IMR-90 (cell line): ENCODE results near the gene NTSR1. TPM values are rescaled to one million over a fixed set of nuclear protein-coding genes. Genes with fewer than 3 reads are reported as not detected.

Experiments
- ATAC-seq: fragments of 200-7000 bp; cut with Tn5 transposase; 2 replicates; pipeline ENCODE4 v1.9.1; 2020; ENCODE audit warnings: low read depth, mild to moderate bottlenecking, moderate library complexity
- BruUV-seq: library from RNA; stranded (reverse); fragments of 400-500 nt; replicated peaks from 2 replicates; lab custom pipeline; 2021; lab: Mats Ljungman, UMichigan
- CTCF ChIA-PET: fragments of 300-600 bp; formaldehyde crosslinking; extraction: SDS; loops from one replicate; lab custom pipeline; 2021; ENCODE audit warnings: antibody characterized with exemption; lab: Yijun Ruan, JAX
- POLR2A ChIA-PET: fragments of 300-600 bp; sonication (Branson Sonifier 250); formaldehyde crosslinking; loops from one replicate; lab custom pipeline; 2022; ENCODE audit warnings: antibody characterized with exemption; ENCODE audit not compliant: unreplicated experiment; lab: Charles Lee
- DNase-seq: peaks from one replicate; pipeline ENCODE4 v3.0.0; 2013
- H2AFZ ChIP-seq: replicated peaks from 2 replicates; pipeline ENCODE3; 2013; ENCODE audit warnings: low read length, mild to moderate bottlenecking; ENCODE audit not compliant: poor library complexity
- H2AK5ac ChIP-seq: 2 replicates; pipeline ENCODE4 v1.6.1; 2013; ENCODE audit warnings: low read depth, low read length, inconsistent platforms
- H2AK9ac ChIP-seq: replicated peaks from 2 replicates; pipeline ENCODE3; 2013; ENCODE audit warnings: mild to moderate bottlenecking, low read depth, low read length, moderate library complexity; ENCODE audit not compliant: poor library complexity
- H2BK120ac ChIP-seq: 2 replicates; pipeline ENCODE4 v1.6.1; 2013; ENCODE audit warnings: low read depth, low read length, inconsistent platforms
- H2BK15ac ChIP-seq: 3 replicates; pipeline ENCODE4 v1.6.1; 2013; ENCODE audit warnings: low read depth, low read length, inconsistent platforms
- H2BK20ac ChIP-seq: 2 replicates; pipeline ENCODE4 v1.6.1; 2013; ENCODE audit warnings: low read depth, mild to moderate bottlenecking, inconsistent platforms, low read length, moderate library complexity
- H2BK5ac ChIP-seq: 2 replicates; pipeline ENCODE4 v1.6.1; 2013; ENCODE audit warnings: mild to moderate bottlenecking, low read depth, low read length, inconsistent platforms; ENCODE audit not compliant: poor library complexity, severe bottlenecking
- H3K14ac ChIP-seq: replicated peaks from 2 replicates; pipeline ENCODE4 v1.6.1; 2013; ENCODE audit warnings: low read depth, low read length, inconsistent platforms
- H3K18ac ChIP-seq: 2 replicates; pipeline ENCODE4 v1.6.1; 2013; ENCODE audit warnings: low read depth, low read length, control low read depth
- H3K23ac ChIP-seq: 2 replicates; pipeline ENCODE4 v1.6.1; 2013; ENCODE audit warnings: low read depth, low read length, inconsistent platforms
- H3K27ac ChIP-seq: 2 replicates; pipeline ENCODE4 v1.5.1; 2013; ENCODE audit warnings: mild to moderate bottlenecking, control low read depth, low read length; ENCODE audit not compliant: insufficient read depth
- H3K27me3 ChIP-seq: 2 replicates; pipeline ENCODE4 v1.6.1; 2013; ENCODE audit warnings: low read length; ENCODE audit not compliant: control insufficient read depth, insufficient read depth
- H3K36me3 ChIP-seq: 2 replicates; pipeline ENCODE4 v1.6.1; 2013; ENCODE audit warnings: low read length, mixed read lengths; ENCODE audit not compliant: control insufficient read depth, insufficient read depth
- H3K4ac ChIP-seq: 2 replicates; pipeline ENCODE4 v1.6.1; 2013; ENCODE audit warnings: low read depth, low read length, inconsistent platforms
- H3K4me1 ChIP-seq: 2 replicates; pipeline ENCODE4 v1.6.1; 2013; ENCODE audit warnings: low read length, mixed read lengths; ENCODE audit not compliant: control insufficient read depth, insufficient read depth
- H3K4me2 ChIP-seq: 2 replicates; pipeline ENCODE4 v1.6.1; 2013; ENCODE audit warnings: low read depth, mild to moderate bottlenecking, control low read depth, low read length, moderate library complexity
- H3K4me3 ChIP-seq: 2 replicates; pipeline ENCODE4 v1.5.1; 2013; ENCODE audit warnings: low read depth, mild to moderate bottlenecking, control low read depth, low read length, moderate library complexity; ENCODE audit not compliant: insufficient read depth
- H3K56ac ChIP-seq: 2 replicates; pipeline ENCODE4 v1.6.1; 2013; ENCODE audit warnings: low read length, inconsistent platforms; ENCODE audit not compliant: insufficient read depth; ENCODE audit errors: extremely low read depth
- H3K79me1 ChIP-seq, 2 experiments: 2 replicates each; pipeline ENCODE4 v1.6.1; 2013; ENCODE audit warnings: low read length in 2 of 2, inconsistent platforms in 1 of 2, low read depth in 1 of 2
- H3K9ac ChIP-seq: 2 replicates; pipeline ENCODE4 v1.6.1; 2013; ENCODE audit warnings: low read depth, low read length, control low read depth
- H3K9me1 ChIP-seq: 2 replicates; pipeline ENCODE4 v1.6.1; 2013; ENCODE audit warnings: low read length, inconsistent platforms; ENCODE audit not compliant: insufficient read depth
- H3K9me3 ChIP-seq: 2 replicates; pipeline ENCODE4 v1.6.1; 2013; ENCODE audit warnings: low read length; ENCODE audit not compliant: control insufficient read depth, insufficient read depth
- H4K20me1 ChIP-seq: 2 replicates; pipeline ENCODE4 v1.6.1; 2013; ENCODE audit warnings: low read length, inconsistent platforms; ENCODE audit not compliant: insufficient read depth
- H4K5ac ChIP-seq: 2 replicates; pipeline ENCODE4 v1.6.1; 2013; ENCODE audit warnings: mild to moderate bottlenecking, low read depth, low read length, control low read depth
- H4K8ac ChIP-seq, 2 experiments: 2 replicates each; pipeline ENCODE4 v1.6.1; 2013; ENCODE audit warnings: low read depth in 2 of 2, low read length in 2 of 2, control low read depth in 1 of 2, inconsistent platforms in 1 of 2
- H4K91ac ChIP-seq: 2 replicates; pipeline ENCODE4 v1.6.1; 2013; ENCODE audit warnings: low read depth, low read length, inconsistent platforms; ENCODE audit not compliant: insufficient read depth
- BHLHE40 ChIP-seq: fragments of 150-350 bp; IDR thresholded peaks from 2 replicates; pipeline ENCODE4 v1.6.1; 2016; ENCODE audit warnings: mild to moderate bottlenecking, low read depth, low read length
- CEBPB ChIP-seq: IDR thresholded peaks from 2 replicates; pipeline ENCODE4 v1.6.1; 2012; ENCODE audit warnings: low read depth, low read length, improper control_type of control experiment
- CHD1 ChIP-seq: IDR thresholded peaks from 2 replicates; pipeline ENCODE4 v1.6.1; 2012; ENCODE audit warnings: low read depth, low read length, improper control_type of control experiment
- CTCF ChIP-seq: conservative IDR thresholded peaks from 2 replicates; pipeline ENCODE4 v1.5.1; 2012; ENCODE audit warnings: mild to moderate bottlenecking, low read depth, low read length, improper control_type of control experiment
- ELK1 ChIP-seq: fragments of 150-350 bp; IDR thresholded peaks from 2 replicates; pipeline ENCODE4 v1.6.1; 2016; ENCODE audit warnings: low read depth, mild to moderate bottlenecking, low read length, moderate library complexity, borderline replicate concordance
- FOS ChIP-seq: fragments of 150-350 bp; IDR thresholded peaks from 2 replicates; pipeline ENCODE4 v1.6.1; 2016; ENCODE audit warnings: low read depth, low read length
- MAFK ChIP-seq: IDR thresholded peaks from 2 replicates; pipeline ENCODE4 v1.6.1; 2012; ENCODE audit warnings: low read depth, low read length, improper control_type of control experiment
- MAZ ChIP-seq: IDR thresholded peaks from 2 replicates; pipeline ENCODE4 v1.6.1; 2012; ENCODE audit warnings: low read depth, mild to moderate bottlenecking, low read length, improper control_type of control experiment, moderate library complexity, borderline replicate concordance
- MXI1 ChIP-seq: IDR thresholded peaks from 2 replicates; pipeline ENCODE4 v1.6.1; 2012; ENCODE audit warnings: low read depth, mild to moderate bottlenecking, low read length, moderate library complexity, borderline replicate concordance
- NFE2L2 ChIP-seq: fragments of 150-350 bp; IDR thresholded peaks from 2 replicates; pipeline ENCODE4 v1.6.1; 2016; ENCODE audit warnings: low read depth, mild to moderate bottlenecking, low read length
- POLR2A ChIP-seq: IDR thresholded peaks from 2 replicates; pipeline ENCODE4 v1.6.1; 2012; ENCODE audit warnings: mild to moderate bottlenecking, low read depth, low read length
- RAD21 ChIP-seq: IDR thresholded peaks from 2 replicates; pipeline ENCODE4 v1.6.1; 2012; ENCODE audit warnings: low read length, improper control_type of control experiment
- RCOR1 ChIP-seq: IDR thresholded peaks from 2 replicates; pipeline ENCODE4 v1.6.1; 2012; ENCODE audit warnings: mild to moderate bottlenecking, low read length, improper control_type of control experiment; ENCODE audit not compliant: insufficient replicate concordance
- SMC3 ChIP-seq: fragments of 150-350 bp; IDR thresholded peaks from 2 replicates; pipeline ENCODE4 v1.6.1; 2016; ENCODE audit warnings: low read depth, mild to moderate bottlenecking, antibody characterized with exemption, low read length, moderate library complexity
- WGBS, 2 experiments: methylation state at CpG; one replicate each; pipeline versions ENCODE4 v1.1.5 to v1.1.7; 2013; ENCODE audit warnings: missing lambda C conversion rate in 2 of 2; ENCODE audit not compliant: insufficient read length in 1 of 2; ENCODE audit errors: extremely low coverage in 2 of 2; 5-methylcytosine and 5-hydroxymethylcytosine counted together
- dilution Hi-C: fragments of 300-500 bp; cut with HindIII; formaldehyde crosslinking; loops from one replicate; pipeline ENCODE4 v1.14.3; 2018; ENCODE audit warnings: low sequenced_read_pairs; ENCODE audit not compliant: unreplicated experiment
- in situ Hi-C: fragments of 300-500 bp; cut with MboI; formaldehyde crosslinking; loops from 3 replicates; pipeline ENCODE4 v1.14.3; 2019; ENCODE audit warnings: low sequenced_read_pairs, inconsistent platforms, mixed read lengths
- intact Hi-C: fragments of 100-400 bp; cut with micrococcal nuclease; formaldehyde crosslinking; loops from 2 replicates; pipeline ENCODE4 v1.10.0; 2022
- polyA plus RNA-seq, 3 experiments: library from polyadenylated mRNA; depleted of rRNA; stranded (reverse); fragments of >200 nt; gene quantifications; 2 replicates each; pipeline ENCODE4 v1.2.3, GENCODE V29; 2012; ENCODE audit warnings: low replicate concordance in 1 of 3
- total RNA-seq: library from RNA; depleted of rRNA; stranded (reverse); fragments of >200 nt; gene quantifications from 2 replicates; pipeline ENCODE4 v1.2.3, GENCODE V29; 2012
- TF ChIP-seq, protein P1 (sequence below): fragments of 150-350 bp; IDR thresholded peaks from 2 replicates; pipeline ENCODE4 v1.6.1; 2017; ENCODE audit warnings: mild to moderate bottlenecking, antibody characterized with exemption, low read length, low read depth

Gene NTSR1
- total and polyA plus RNA-seq, 2 of the 4 experiments (the other 2 are of a cell fraction) = 0.54 to 1.8 TPM

- Histone ChIP-seq H3K27me3 (peaks cover 2% of the 10 kb centered on the region; the same call in 1 of the 2 replicates), H2AK9ac (no peak overlapping the region), H3K56ac (no peak overlapping the region), H2BK20ac (no peak overlapping the region), H3K79me1 (no peaks in the 10 kb centered on the region), H2AK5ac (no peak overlapping the region), H4K5ac (no peak overlapping the region), H2BK15ac (no peak overlapping the region), H3K4me2 (no peak overlapping the region), H2BK120ac (no peak overlapping the region), H3K4me3 (no peak overlapping the region), H3K9me1 (no peaks in the 10 kb centered on the region; the same call in 1 of the 2 replicates), H3K23ac (no peak overlapping the region), H3K36me3 (no peaks in the 10 kb centered on the region), H3K27ac (no peak overlapping the region), H3K4ac (no peak overlapping the region), H3K9ac (no peak overlapping the region), H3K14ac (no peak overlapping the region), H2BK5ac (no peak overlapping the region), H3K18ac (no peak overlapping the region), H3K4me1 (no peaks in the 10 kb centered on the region), H3K9me3 (no peaks in the 10 kb centered on the region), H4K20me1 (no peaks in the 10 kb centered on the region), H4K8ac (no peak overlapping the region), H2AFZ (no peak overlapping the region), H4K91ac (no peak overlapping the region)
- in situ Hi-C loops = no loop called here
- ATAC-seq (no peak), DNase-seq (no peak)
- dilution Hi-C loops = no loop called here
- BruUV-seq = no TSS peak
- intact Hi-C loops = no loop called here
- ChIA-PET CTCF (interaction anchor here (0.6 to 2.1 kb wide), 2 partner anchors 13 to 107 kb away, joined by 4 to 8 read pairs; no protein-coding TSS in a partner anchor), POLR2A (no interaction called here)
- 73% methylated on average over 10 of the region's 24 CpGs; no CpG with 5 or more reads in 1 of the 2 experiments for WGBS, 2 experiments
- TF ChIP-seq ELK1 (no peak), RCOR1 (no peak), RAD21 (no peak), POLR2A (no peak), FOS (no peak), MXI1 (no peak), SMC3 (no peak), BHLHE40 (no peak), CEBPB (no peak), MAFK (no peak), MAZ (no peak), CTCF (no peak), CHD1 (no peak), NFE2L2 (no peak)
- TF ChIP-seq, protein P1, sequence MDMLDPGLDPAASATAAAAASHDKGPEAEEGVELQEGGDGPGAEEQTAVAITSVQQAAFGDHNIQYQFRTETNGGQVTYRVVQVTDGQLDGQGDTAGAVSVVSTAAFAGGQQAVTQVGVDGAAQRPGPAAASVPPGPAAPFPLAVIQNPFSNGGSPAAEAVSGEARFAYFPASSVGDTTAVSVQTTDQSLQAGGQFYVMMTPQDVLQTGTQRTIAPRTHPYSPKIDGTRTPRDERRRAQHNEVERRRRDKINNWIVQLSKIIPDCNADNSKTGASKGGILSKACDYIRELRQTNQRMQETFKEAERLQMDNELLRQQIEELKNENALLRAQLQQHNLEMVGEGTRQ = no peak
These were observed 70.2 kb downstream of the NTSR1 start for GRCh38 chr20:62778601-62779416.
